GM18907 (cell line): Measurements from ENCODE around the gene AVL9.
A peak's percentile ranks its signal among the peaks of the same experiment; 100 is the strongest.
"Not testable (repeated sequence)": the region's sequence is repeated elsewhere in the genome, so short reads cannot be mapped to it uniquely, and the experiment has no call there.

Experiments
- ATAC-seq: cut with Tn5 transposase; IDR thresholded peaks from one replicate; pipeline ENCODE4 v1.9.1; 2021; ENCODE audit warnings: mild to moderate bottlenecking, moderate library complexity; ENCODE audit not compliant: unreplicated experiment

Gene AVL9

DNA sequence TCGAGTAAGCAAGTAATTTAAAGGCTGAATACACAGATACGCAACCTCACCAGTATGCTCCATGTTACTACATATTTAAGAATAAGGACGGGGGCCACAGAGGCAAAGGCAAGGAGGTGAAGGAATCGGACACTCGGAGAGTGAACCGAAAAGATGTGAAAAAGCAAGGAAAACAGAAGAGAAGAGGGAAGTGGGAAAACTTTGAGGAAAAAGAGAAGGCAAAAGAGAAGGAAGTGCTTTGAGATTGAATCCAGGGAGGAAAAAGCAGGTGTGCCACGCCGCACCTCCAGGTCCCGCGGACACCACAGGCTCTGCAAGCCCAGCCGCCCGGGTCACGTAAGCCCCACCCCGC lies 367 bp upstream of the AVL9 start:
- ATAC-seq, result peak; percentile 14

DNA sequence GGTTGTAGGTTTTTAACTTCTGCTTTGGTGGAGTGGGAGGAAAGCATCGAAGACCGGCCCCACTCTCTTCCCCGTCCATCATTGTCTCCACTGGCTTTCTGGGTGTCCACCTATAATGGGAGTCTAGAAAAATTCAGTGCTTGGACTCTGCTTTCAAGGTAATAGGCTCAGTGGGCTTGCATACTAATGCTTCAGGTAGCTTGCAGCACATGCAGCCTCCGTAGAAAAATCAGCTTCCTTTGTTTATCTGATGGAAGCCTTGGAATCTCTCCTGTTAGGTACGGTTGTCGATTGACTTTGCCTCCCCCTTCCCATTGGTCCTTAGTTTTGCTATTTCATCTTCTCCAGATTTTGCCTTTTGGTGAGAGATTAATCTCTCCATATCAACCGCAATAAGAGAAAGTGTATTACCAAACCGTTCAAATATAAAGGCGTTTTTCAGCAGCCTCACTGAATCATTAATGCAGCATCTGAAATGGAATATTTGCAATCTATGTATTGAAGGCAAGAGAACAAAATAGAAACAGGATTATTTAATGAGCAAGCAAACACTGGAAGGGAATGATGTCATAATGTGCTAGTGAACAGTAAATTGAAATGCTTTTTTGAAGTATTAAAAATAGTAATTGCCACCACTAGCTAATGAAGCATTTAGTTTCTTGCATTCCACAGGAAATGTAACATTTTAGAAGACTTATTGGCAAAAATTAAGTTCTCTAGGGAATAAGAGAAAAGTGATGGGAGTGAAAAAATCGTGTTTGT lies 944 bp downstream of the AVL9 start:
- peak; percentile 1 for ATAC-seq

DNA sequence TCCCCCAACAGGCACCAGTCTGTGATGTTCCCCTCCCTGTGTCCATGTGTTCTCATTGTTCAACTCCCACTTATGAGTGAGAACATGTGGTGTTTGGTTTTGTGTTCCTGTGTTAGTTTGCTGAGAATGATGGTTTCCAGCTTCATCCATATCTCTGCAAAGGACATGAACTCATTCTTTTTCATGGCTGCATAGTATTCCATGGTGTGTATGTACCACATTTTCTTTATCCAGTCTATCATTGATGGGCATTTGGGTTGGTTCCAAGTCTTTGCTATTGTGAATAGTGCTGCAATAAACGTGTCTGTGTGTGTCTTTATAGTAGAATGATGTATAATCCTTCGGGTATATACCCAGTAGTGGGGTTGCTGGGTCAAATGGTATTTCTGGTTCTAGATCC lies 4.5 kb downstream of the AVL9 start:
- ATAC-seq, result not testable (repeated sequence)

DNA sequence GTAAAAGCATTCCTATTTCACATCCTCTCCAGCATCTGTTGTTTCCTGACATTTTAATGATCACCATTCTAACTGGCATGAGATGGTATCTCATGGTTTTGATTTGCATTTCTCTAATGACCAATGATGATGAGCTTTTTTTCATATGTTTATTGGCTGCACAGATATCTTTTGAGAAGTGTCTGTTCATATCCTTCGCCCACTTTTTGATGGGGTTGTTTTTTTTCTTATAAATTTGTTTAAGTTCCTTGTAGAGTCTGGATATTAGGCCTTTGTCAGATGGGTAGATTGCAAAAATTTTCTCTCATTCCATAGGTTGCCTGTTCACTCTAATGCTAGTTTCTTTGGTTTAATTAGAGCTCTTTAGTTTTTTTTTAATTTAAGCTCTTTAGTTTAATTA lies 4.9 kb downstream of the AVL9 start:
- not testable (repeated sequence) for ATAC-seq

DNA sequence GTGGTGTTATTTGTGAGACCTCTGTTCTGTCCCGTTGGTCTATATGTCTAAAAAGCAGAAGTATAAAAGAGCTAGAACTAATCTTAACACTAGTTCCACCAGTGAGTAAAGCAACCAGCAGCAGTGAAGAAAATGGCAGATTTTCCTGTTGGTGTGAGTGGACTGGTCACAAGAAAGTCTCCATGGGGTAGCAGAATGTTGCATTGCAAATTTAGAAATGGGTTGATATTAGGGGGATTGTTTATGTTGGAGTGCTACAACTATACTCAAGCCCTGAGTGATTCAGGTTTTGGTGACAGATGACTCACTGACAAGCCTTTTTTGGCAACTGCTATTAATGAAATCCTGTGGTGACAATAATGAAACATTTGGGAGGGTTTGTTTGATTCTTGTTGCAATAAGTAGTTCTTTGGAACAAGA lies 5.6 kb downstream of the AVL9 start:
- peak; percentile 67 for ATAC-seq

DNA sequence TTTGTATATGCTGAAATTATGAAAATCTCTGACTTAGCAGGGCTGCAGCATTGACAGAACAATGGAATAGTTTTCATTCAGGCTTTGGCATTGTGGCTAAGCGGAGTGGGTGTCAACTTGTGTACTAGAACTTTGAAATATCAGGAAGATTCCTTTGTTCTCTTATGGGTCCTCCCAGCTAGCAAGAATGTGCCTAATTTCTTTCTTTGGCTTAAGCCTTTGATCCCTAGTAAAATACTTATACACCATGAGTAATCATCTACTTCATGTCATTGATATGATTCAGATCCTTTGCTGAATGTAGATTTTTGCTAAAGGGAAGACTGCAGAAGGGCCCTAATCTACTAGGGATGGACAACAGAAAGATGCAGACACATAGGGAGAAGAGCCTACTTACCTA lies 6.2 kb downstream of the AVL9 start:
- no peak for ATAC-seq

DNA sequence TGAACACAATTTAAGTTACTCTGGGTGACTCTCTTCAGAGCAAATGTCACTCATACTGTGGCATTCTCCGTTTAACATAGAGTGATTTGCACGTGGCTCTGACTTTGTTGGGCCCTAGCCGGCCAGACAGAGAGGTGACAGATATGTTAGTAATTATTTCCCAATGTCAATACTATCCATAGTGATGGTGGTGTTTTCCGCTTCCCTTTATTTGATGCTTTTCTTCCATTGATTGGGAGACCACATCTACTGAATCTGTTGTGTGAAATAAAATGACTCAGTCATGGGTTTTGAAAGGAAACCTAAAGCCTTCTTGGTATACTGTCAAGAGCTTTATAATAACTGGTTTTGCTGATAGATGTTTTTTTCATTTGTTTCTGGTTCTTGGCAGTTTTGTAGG lies 7.4 kb downstream of the AVL9 start:
- ATAC-seq, result no peak

DNA sequence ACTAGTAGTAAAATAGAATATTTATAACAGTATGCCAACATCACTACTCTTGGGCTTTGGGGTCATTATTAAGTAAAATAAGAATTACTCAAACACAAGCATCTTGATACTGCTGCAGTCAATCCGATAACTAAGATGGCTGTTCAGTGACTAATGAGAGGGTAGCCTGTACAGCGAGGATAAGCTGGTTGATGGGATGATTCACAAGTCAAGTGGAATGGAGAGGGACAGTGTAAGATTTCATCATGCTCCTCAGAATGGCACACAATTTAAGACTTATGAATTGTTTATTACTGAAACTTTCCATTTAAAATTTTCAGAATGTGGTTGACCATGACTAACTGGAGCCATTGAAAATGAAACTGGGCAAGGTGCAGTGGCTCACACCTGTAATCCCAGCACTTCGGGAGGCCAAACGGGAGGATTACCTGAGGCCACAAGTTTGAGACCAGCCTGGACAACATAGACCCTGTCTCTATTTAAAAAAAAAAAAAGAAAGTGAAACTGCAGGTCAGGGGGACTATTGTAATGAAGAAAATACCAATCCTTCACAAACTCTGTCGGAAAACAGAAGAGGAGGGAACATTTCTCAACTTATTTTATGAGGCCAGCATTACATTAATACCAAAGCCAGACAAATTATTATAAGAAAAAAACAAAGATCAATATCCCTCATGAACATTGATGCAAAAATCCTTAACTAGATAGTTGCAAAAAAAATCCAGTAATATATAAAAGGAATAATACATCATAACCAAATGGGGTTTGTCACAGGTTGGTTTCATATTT lies 11.2 kb downstream of the AVL9 start:
- ATAC-seq, result peak; percentile 64

DNA sequence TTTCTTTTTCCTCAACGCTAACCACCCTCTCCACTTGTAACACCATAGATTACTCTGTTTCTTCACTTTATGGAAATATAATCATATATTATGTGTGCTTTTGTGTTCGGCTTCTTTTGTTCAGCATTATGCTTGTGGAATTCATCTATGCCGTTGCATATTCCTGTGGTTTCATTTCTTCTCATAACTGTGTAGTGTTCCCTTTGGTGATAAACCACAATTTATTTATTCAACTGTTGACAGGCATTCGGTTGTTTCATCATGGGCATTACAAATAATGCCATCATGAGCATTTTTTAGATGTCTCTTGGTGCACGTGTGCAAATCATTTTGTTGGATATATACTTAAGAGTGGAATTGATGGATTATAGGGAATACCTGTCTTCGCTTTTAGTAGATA lies 12.1 kb downstream of the AVL9 start:
- no peak for ATAC-seq

DNA sequence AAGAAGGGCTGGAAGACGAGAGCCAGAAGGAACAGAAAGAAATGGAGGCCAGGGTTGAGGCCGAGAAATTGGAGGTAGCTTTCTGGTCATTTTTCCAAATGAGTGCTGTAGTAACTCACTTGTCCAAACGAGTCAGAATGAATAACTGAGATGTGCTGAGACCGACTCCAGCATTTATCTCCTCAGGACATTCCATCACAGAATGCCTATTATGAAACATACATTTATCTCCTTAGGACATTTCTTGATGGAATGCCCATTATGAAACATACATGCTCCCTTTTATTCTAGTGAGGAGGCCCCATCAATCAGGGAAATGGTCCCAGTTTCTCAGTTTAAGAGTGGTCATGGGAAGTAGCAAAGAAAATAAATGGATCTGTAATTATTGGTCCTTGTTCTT lies 16.5 kb downstream of the AVL9 start:
- no peak for ATAC-seq

DNA sequence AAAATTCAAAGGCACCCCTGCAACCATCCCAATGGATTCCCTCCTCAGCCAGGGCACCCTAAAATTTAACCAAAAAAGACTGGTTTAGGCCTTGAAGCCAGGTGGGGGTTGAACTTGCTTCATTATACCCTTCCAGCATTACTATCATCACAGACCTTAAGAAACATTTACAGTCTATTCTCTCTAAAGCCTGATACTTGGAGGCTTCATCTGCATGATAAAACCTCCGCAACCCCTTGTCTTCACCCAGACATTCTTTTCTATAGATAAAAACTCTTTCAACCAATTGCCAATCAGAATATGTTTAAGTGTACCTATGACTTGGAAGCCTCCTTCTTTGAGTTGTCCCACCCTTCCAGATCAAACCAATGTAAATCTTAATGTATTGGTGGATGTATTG lies 17.9 kb downstream of the AVL9 start:
- ATAC-seq, result no peak

DNA sequence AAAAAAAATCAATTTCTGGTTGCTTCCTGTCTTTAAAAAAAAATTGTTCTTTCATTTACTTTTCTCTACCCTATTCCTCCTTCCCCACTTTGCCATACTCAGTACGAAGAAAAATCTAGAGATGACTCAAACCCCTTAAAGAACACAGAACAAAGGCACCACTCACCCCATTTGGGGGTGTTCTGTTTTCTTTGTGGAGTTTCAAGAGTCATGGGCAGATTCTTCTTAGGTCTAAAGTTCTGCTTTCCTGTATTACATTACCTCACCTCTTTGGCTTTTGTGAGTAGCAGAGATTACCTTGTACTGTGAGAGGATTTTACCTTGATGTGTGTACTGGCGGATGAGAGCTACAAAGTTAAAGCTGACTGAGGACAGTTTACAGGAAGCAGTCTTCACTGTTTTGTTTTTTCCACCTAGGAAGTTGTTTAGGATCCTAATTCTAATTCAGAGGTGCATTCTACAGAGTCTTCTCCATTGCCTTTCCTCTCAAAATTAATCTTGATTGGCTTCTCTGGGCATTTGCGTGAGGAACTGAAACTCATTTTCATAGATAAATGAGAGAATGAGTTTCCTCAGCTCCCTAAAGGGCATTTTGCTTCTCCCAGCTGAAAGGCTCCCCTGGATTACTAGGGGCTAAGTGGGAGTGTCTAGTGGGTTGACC lies 20.7 kb downstream of the AVL9 start:
- peak; percentile 91 for ATAC-seq

DNA sequence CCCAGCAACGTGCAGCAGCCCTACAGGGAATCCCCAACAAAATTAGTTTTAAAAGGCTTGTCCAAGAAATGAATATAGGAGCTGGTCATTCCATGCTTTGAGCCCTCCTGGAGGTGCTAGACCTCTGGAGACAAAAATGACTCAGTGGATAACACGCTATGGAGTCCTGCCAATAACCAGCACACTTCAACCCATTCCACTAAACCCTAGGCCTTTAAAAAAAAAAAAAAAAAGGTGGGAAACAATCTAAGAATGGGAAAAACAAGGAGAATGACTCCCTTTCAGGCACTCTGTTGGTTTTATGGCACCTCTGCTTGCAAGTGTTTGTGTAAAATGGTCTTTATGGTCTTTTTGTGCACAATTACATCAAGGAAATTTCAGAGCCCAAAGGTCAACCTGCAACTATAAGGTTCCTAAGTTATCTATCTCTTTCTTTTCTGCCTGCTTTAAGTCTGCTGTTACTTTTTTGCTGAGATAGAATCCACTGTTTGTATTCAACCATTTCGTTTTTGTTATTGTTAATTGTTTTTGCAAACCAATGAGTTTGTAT lies 21.3 kb downstream of the AVL9 start:
- no peak for ATAC-seq

DNA sequence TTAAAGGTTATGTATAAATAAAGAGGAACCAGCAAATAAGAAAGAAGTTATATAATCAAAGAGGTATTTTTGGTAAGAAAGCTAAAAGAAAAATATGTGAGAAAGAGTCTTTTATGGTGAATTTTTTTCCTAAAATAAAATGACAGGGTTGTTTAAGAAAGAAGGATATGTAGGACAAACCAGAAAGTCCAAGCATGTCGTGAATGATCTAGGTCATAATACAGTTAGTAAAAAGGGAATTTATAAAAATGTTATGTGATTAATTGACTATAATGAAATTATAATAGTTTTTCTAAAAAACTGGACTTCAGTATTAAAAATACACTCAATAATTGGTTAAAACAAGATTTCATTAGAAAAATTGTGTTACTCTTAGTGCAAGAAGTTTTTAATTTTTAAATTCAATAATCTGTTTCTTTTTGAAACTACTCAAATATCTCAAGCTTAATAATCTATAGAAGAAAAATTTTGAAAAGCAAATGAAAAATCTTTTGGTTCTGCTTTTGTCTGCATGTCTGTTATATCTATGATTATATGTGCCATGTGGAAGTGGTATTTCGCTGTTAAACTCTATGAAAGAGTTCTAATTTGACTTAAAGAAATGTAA lies 23.3 kb downstream of the AVL9 start:
- no peak for ATAC-seq

DNA sequence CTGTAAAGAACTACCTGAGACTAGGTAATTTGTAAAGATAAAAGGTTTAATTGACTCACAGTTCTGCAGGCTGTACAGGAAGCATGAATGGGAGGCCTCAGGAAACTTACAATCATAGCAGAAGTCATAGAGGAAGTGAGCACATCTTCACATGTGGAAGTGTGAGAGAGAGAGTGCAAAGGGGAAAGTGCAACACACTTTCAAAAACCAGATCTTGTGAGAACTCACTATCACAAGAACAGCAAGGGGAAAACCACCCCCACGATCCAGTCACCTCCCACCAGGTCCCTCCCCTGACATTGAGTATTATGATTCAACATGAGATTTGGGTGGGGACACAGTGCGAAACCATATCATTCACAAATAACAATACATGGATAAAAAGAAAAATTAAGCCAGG lies 24.5 kb downstream of the AVL9 start:
- ATAC-seq, result no peak

DNA sequence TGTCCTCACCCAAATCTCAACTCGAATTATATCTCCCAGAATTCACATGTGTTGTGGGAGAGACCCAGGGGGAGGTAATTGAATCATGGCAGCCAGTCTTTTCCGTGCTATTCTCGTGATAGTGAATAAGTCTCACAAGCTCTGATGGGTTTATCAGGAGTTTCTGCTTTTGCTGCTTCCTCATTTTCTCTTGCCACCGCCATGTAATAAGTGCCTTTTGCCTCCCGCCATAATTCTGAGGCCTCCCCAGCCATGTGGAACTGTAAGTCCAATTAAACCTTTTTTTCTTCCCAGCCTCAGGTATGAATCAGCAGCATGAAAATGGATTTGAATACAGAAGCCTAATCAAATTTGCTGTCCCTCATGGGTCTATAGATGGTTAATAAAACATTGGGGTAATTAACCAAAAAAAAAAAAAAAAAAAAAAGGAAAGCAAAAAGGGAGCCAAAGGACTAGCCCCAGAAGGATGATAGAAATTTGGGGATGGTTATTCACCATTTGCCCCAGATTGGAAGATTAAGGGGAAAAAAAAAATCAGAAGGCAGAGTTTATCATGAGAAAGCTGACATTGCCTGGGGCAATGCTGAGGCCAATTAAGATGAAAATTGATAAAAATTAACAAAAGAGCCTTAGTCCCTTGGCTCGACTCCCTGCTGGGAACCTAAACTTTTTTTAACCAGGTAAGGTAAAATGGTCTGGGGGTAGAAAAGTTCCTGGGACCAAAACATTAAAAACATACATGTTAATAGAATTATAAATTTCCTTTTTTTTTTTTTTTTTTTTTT lies 27.6 kb downstream of the AVL9 start:
- ATAC-seq, result no peak

DNA sequence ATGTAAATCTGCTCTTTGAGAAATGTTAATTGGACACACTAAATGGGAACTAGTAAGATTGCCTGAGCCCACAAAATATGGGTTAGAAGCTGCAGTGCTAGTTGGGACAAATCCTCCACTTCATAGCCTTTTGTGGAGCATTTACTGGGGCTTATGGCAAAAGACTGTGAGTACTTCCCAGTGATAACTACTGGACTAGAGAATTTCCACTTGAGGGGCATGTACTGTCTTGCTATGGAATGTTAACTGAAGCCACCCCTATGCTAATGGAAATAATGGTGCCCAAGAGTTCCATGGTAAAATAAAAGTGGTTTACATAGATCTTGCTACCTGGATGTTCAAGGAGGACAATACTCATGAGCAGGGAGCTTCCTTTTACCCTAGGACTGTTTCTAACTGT lies 29.3 kb downstream of the AVL9 start:
- no peak for ATAC-seq

DNA sequence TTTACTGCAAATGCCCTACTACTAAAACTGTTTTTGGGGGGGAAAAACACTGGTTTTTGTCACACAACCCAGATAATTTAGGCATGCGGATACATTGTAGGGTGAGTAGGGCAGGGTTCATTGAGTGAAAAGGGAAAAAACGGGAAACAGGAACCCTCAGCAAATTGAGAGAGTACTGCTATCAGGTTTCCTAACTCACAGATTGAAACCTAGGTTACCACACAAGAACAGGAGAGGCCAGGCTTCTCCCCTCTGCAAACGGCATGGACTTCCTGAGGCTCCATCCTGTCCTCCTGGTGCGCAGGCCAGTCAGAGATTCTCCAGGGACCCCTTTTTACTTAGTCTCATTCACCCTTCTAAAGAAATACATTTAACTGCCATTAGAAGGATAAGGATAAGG lies 30.6 kb downstream of the AVL9 start:
- ATAC-seq, result no peak

DNA sequence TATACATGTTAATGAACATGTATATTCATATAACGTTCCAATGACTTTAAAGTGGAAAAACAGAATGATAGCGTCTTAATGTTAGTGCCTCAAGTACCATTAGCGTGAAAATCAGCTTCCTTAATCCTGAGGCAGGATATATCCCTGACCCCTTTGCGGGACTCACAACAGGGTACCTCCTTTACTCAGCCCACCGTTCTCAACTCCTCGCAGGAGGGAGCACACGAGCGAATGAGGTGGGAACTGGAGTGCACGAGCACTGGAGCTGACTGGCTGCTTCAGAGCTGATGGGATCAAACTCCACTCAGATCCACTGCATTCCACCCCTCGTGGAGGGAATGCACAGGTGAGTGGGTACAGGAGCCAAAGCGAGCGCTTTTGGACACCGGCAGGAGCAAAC lies 36.1 kb downstream of the AVL9 start:
- ATAC-seq, result no peak

DNA sequence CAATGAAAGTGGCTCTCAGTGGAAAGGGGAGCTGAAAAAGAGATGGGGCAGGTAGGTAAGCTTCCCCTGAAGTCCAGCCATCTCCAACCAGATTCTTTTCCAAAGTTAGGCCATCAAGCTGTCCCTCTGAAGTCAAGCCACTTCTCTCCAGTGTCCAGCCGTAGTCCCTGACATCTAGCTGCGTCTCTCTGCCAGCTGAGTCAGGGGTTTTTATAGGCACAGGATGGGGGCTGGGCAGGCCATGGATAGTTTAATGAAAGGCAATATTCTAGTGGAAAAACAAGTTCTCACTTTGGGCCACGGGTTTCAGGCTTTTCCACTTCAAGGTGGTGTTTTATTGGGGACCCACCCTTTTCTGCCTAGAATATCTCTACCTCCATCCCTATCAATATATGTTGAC lies 36.8 kb downstream of the AVL9 start:
- ATAC-seq, result no peak

DNA sequence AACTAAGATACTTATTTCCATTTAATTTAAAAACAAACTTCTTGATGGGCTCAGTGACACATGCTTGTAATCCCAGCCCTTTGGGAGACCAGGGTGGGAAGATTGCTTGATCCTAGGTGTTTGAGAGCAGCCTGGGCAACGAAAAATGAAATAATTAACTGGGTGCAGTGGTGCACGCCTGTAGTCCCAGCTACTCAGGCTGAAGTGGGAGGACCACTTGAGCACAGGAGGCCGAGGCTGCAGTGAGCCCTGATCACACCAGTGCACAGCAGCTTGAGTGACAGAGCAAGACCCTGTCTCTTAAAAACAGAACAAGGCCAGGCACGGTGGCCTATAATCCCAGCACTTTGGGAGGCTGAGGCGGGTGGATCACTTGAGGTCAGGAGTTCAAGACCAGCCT lies 37.4 kb downstream of the AVL9 start:
- ATAC-seq, result no peak
